Measurements from ENCODE around the gene AMER3. TPM values are rescaled to one million over a fixed set of nuclear protein-coding genes. Genes with fewer than 3 reads are reported as not detected.

AMER3 gene
- total and polyA plus RNA-seq, 2 experiments from 2014 or later: not detected

DNA sequence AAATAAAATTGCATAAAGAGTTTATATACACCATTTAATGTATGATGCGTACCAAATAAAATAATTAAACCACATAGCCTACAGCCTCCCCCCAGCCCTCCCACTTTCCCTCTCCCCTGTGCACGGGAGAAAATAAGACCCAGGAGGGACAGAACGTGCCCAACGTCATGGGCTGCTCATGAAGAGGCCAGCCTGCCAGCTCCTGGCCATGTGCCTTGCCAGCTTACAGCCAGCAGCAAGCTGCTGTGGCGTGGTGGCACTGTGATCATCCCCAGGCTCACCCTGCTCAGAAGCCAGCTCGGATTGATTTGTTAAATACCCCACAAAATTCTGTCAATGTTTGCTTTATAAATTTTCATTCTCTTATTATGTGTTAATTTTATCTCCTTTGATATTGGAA lies 18.9 kb upstream of the AMER3 start:
- no peak for DNase-seq
- no peak overlapping the region for H3K9ac ChIP-seq
- H3K4me3 ChIP-seq: no peak overlapping the region
- no peaks in the 10 kb centered on the region for H3K27me3 ChIP-seq (replicated peaks; ENCODE audit: insufficient read depth)
- no peaks in the 10 kb centered on the region for H3K4me1 ChIP-seq (ENCODE audit: insufficient read depth)
- H3K79me2 ChIP-seq (ENCODE audit: insufficient read depth): no peaks in the 10 kb centered on the region
- 29 to 31% methylated on average over 6 of the region's 6 CpGs for WGBS, 2 experiments (ENCODE audit: low coverage in 1 of 2, low lambda C conversion rate in 2 of 2, missing lambda C conversion rate in 2 of 2)
- TF ChIP-seq EZH2 (IDR thresholded peaks at IDR 0.05; ENCODE audit: insufficient read depth, poor library complexity, severe bottlenecking) (no peak), EZH2phosphoT487 (IDR thresholded peaks at IDR 0.05; ENCODE audit: insufficient read depth, low read depth) (no peak)
- H2AFZ ChIP-seq: no peak overlapping the region
- no peaks in the 10 kb centered on the region for H3K36me3 ChIP-seq (ENCODE audit: low read depth)
- H3K27ac ChIP-seq: no peak overlapping the region
- H3F3A ChIP-seq (ENCODE audit: insufficient read depth): no peaks in the 10 kb centered on the region
- H3K4me2 ChIP-seq (ENCODE audit: unreplicated experiment): no peak overlapping the region
- no peaks in the 10 kb centered on the region for H4K20me1 ChIP-seq (ENCODE audit: insufficient read depth)
- in situ Hi-C loops (cut with MboI): no loop called here
- H3K9me2 ChIP-seq (ENCODE audit: insufficient read depth): no peaks in the 10 kb centered on the region
- H3K9me3 ChIP-seq (ENCODE audit: low read depth): no peaks in the 10 kb centered on the region

- H3F3A ChIP-seq (ENCODE audit: insufficient read depth): no peaks in the 10 kb centered on the region
- TF ChIP-seq EZH2 (IDR thresholded peaks at IDR 0.05; ENCODE audit: insufficient read depth, poor library complexity, severe bottlenecking): no peak
- no peak for TF ChIP-seq EZH2phosphoT487 (IDR thresholded peaks at IDR 0.05; ENCODE audit: insufficient read depth, low read depth)
- no peak overlapping the region for H3K27ac ChIP-seq
- H3K79me2 ChIP-seq (ENCODE audit: insufficient read depth): no peaks in the 10 kb centered on the region
- H3K27me3 ChIP-seq (replicated peaks; ENCODE audit: insufficient read depth): no peaks in the 10 kb centered on the region
- H3K9me2 ChIP-seq (ENCODE audit: insufficient read depth): no peaks in the 10 kb centered on the region
- H3K9me3 ChIP-seq (ENCODE audit: low read depth): no peaks in the 10 kb centered on the region
- WGBS, 2 experiments (ENCODE audit: low coverage in 1 of 2, low lambda C conversion rate in 2 of 2, missing lambda C conversion rate in 2 of 2): 39 to 48% methylated on average over 14 of the region's 14 CpGs
- H3K4me1 ChIP-seq (ENCODE audit: insufficient read depth): no peaks in the 10 kb centered on the region
- H2AFZ ChIP-seq: no peak overlapping the region
- H3K9ac ChIP-seq: no peak overlapping the region
- in situ Hi-C loops (cut with MboI): no loop called here
- H3K4me2 ChIP-seq (ENCODE audit: unreplicated experiment): no peak overlapping the region
- DNase-seq: no peak
- H4K20me1 ChIP-seq (ENCODE audit: insufficient read depth): no peaks in the 10 kb centered on the region
- no peaks in the 10 kb centered on the region for H3K36me3 ChIP-seq (ENCODE audit: low read depth)
- no peak overlapping the region for H3K4me3 ChIP-seq
Observed at GRCh38 chr2:130737592-130737991, 17.7 kb upstream of the AMER3 start.

GRCh38 chr2:130740671-130741070 lies 14.7 kb upstream of the AMER3 start:
- no peaks in the 10 kb centered on the region for H3K36me3 ChIP-seq (ENCODE audit: low read depth)
- in situ Hi-C loops (cut with MboI): no loop called here
- no peaks in the 10 kb centered on the region for H4K20me1 ChIP-seq (ENCODE audit: insufficient read depth)
- no peak overlapping the region for H2AFZ ChIP-seq
- no peak overlapping the region for H3K4me2 ChIP-seq (ENCODE audit: unreplicated experiment)
- 67% methylated on average over 12 of the region's 12 CpGs for WGBS, 2 experiments (ENCODE audit: low coverage in 1 of 2, low lambda C conversion rate in 2 of 2, missing lambda C conversion rate in 2 of 2)
- H3K9me2 ChIP-seq (ENCODE audit: insufficient read depth): no peaks in the 10 kb centered on the region
- no peak overlapping the region for H3K27ac ChIP-seq
- TF ChIP-seq EZH2phosphoT487 (IDR thresholded peaks at IDR 0.05; ENCODE audit: insufficient read depth, low read depth) (no peak), EZH2 (IDR thresholded peaks at IDR 0.05; ENCODE audit: insufficient read depth, poor library complexity, severe bottlenecking) (no peak)
- no peaks in the 10 kb centered on the region for H3K4me1 ChIP-seq (ENCODE audit: insufficient read depth)
- DNase-seq: no peak
- H3K9ac ChIP-seq: no peak overlapping the region
- no peaks in the 10 kb centered on the region for H3F3A ChIP-seq (ENCODE audit: insufficient read depth)
- H3K27me3 ChIP-seq (replicated peaks; ENCODE audit: insufficient read depth): no peaks in the 10 kb centered on the region
- H3K4me3 ChIP-seq: no peak overlapping the region
- H3K79me2 ChIP-seq (ENCODE audit: insufficient read depth): no peaks in the 10 kb centered on the region
- no peaks in the 10 kb centered on the region for H3K9me3 ChIP-seq (ENCODE audit: low read depth)

DNA sequence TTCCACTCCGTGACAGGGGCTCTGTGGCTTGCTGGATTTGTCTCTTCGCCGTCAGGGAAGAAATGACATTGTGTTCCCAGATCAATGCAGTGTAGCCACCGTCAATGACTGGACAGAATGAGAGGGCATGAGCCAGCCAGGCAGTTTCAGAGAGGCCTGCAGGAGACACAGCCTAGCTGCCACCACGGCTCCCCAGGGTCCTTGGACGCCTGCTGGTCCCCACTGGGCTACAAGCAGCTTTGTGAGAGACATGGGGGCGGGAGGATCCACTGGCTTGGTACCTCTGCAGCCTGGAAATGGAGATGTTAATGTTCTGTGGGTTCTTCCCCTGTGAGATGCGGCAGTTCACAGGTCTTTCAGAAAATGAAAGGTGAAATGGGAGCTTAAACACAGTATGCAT lies 12.1 kb upstream of the AMER3 start:
- WGBS, 2 experiments (ENCODE audit: low coverage in 1 of 2, low lambda C conversion rate in 2 of 2, missing lambda C conversion rate in 2 of 2): 21 to 29% methylated on average over 8 of the region's 8 CpGs
- 0 out of 2 replicates have a peak, but pooled peaks cover 3% of the 10 kb centered on the region for H3K27me3 ChIP-seq (replicated peaks; ENCODE audit: insufficient read depth)
- H2AFZ ChIP-seq: no peak overlapping the region
- no peak overlapping the region for H3K4me3 ChIP-seq
- no peak overlapping the region for H3K27ac ChIP-seq
- in situ Hi-C loops (cut with MboI): no loop called here
- H3K4me1 ChIP-seq (ENCODE audit: insufficient read depth): no peaks in the 10 kb centered on the region
- no peaks in the 10 kb centered on the region for H3K9me2 ChIP-seq (ENCODE audit: insufficient read depth)
- no peaks in the 10 kb centered on the region for H3F3A ChIP-seq (ENCODE audit: insufficient read depth)
- no peak overlapping the region for H3K9ac ChIP-seq
- H3K79me2 ChIP-seq (ENCODE audit: insufficient read depth): no peaks in the 10 kb centered on the region
- H3K9me3 ChIP-seq (ENCODE audit: low read depth): no peaks in the 10 kb centered on the region
- DNase-seq: no peak
- H3K4me2 ChIP-seq (ENCODE audit: unreplicated experiment): no peak overlapping the region
- TF ChIP-seq EZH2 (IDR thresholded peaks at IDR 0.05; ENCODE audit: insufficient read depth, poor library complexity, severe bottlenecking) (no peak), EZH2phosphoT487 (IDR thresholded peaks at IDR 0.05; ENCODE audit: insufficient read depth, low read depth) (no peak)
- H3K36me3 ChIP-seq (ENCODE audit: low read depth): no peaks in the 10 kb centered on the region
- H4K20me1 ChIP-seq (ENCODE audit: insufficient read depth): no peaks in the 10 kb centered on the region
